AML-193 (cell line): ENCODE measurements around the gene IGF1R.

Experiments
- DNase-seq, 2 experiments: peaks; one replicate each; lab custom pipeline; 2025; lab: John Stamatoyannopoulos, UW

IGF1R gene

GRCh38 chr15:98826658-98827057, 178.3 kb downstream of the IGF1R start:
- DNase-seq: no peak

- peak in 1 of 2 experiments; percentile 27 for DNase-seq
Observed at GRCh38 chr15:98827217-98827616, 178.9 kb downstream of the IGF1R start.

- no peak for DNase-seq
Observed at GRCh38 chr15:98830034-98830634, 181.8 kb downstream of the IGF1R start.

GRCh38 chr15:98834976-98835375, 186.6 kb downstream of the IGF1R start:
- no peak for DNase-seq

GRCh38 chr15:98835876-98836275, 187.5 kb downstream of the IGF1R start:
- DNase-seq: peak in 1 of 2 experiments; percentile 17

GRCh38 chr15:98838387-98839259, 190.3 kb downstream of the IGF1R start:
- no peak for DNase-seq

DNA sequence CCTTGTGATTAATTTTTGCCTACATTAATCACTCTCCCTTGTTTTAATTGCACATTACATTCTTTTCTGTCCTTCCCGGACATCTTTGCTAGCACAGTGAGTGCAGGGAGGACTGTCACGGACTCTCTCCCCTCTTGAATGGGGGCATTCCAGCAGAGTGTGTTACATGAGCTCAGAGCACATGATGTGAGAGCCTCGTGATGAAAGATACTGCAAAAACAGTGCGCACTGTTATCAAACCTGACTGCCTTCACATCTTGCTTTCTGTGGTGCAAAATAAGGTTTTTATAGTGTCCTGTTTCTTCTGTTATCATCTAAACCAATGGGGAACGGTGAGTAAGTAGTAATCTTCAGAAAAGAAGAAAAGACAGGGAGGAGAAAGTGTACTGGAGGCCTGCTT, 191.7 kb downstream of the IGF1R start:
- DNase-seq: no peak

- no peak for DNase-seq
Observed at GRCh38 chr15:98841419-98841970, 193.2 kb downstream of the IGF1R start.

DNA sequence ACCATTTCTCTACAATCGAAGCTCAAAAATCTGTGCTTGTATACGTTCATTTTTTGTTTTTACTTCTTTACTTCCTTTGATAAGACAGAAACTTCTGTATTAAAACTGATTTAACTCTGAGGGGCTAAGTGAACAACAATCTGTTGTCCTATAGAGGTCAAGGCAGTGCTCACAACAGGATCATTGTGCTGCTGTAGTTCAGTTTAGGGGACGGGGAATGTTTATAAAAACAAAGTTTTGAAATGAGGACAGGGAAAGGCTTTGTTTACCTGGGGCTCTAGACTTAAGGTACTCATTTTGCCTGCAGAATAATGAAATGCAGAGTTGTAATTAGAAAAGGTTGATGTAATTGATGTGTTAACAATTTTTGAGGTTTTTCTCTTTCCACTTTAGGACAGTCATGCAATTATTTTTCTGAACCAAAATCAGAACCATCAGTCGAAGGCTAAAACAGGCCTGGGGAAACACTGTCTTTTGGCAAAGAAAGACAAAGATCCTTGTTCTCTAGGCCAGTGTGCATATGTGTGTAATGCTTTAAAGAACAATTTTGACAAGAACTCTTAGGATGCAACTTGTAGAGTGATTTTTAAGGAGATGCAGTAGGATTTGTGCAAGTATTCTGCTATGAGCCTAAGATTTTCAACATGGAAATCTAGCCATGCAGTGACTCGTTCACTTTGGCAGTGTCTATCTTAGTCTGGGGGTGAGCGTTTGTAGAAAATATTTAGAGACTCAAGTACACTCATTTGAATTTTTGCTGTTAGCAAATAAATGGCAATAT, 194.0 kb downstream of the IGF1R start:
- no peak for DNase-seq

- peak; percentile 62 to 64 for DNase-seq
Observed at GRCh38 chr15:98842973-98843285, 194.6 kb downstream of the IGF1R start.

- DNase-seq: no peak
Observed at GRCh38 chr15:98843844-98844243, 195.5 kb downstream of the IGF1R start.

DNA sequence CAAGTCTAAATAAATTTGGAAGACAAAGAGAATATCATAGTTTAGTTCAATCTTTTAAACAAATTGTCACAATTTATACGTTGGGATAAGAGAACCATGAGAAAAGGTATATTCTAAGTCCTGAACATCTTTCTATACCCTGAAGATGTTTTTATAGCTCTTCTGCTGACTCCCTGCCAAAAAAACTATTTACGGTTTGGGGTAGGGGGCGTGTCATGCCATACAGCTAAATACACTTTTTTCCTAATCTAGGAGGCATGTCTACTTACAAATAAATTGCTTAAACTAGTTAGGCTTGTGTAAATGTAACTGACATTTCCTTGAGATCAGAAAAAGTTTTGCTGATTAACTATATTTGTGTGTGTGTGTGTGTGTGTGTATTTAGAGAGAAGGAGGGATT, 195.9 kb downstream of the IGF1R start:
- DNase-seq: no peak

DNA sequence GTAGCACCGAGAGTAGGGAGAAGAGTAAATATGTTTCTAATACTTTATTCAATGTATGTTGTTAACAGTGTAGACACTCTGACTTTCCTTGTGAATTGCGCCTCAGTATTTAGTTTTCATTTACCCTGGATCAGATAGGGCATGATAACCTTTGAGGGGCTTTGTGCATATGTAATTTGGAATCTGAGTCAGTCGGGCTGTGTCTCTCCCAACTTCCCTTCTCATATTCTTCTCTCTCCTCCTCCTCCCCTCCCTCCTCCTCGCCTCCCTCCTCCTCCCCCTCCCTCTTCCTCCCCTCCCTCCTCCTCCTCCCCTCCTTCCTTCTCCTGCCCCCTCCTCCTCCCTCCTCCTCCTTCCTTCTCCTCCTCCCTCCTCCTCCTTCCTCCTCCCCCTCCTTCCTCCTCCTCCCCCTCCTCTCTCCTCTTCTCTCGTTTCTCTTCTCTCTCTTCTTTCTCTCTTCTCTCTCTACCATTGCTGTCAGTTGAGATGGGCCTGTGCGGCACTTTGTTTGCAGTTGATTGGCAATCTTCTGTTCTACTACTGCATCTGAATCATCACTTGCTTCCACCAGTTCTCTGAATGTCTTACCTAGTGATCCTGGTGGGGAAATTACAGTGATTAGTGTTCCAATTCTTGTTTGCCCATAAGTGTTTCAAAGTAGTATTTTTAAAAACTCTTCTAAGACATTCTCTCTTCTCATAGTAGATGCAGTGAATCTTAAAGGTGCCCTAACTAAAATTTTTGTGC, 197.0 kb downstream of the IGF1R start:
- DNase-seq: peak; percentile 15 to 31

- DNase-seq: peak; percentile 83 to 84
Observed at GRCh38 chr15:98850961-98851572, 202.7 kb downstream of the IGF1R start.

GRCh38 chr15:98853161-98853560, 204.8 kb downstream of the IGF1R start:
- DNase-seq: peak; percentile 83 to 86

- no peak for DNase-seq
Observed at GRCh38 chr15:98853617-98854420, 205.5 kb downstream of the IGF1R start.

DNA sequence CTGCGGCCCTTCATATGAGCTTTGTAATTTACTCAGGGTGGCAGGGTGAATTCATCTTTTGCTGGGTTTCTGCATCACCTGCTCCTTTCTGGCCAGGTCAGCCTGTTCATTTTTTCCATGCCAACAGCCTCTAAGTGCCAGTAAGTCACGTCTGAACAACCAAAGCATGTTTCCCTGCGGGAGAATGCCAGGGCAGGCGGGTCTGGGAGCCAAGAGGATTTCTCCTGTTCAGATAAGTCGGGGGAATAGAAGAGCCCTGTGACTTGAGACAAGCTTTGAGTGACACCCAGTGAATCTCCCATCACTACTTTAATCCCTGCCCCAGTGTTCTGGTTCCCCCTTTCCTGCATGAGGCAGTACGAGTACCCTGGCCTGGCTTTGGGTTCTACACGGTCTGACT, 206.2 kb downstream of the IGF1R start:
- no peak for DNase-seq

DNA sequence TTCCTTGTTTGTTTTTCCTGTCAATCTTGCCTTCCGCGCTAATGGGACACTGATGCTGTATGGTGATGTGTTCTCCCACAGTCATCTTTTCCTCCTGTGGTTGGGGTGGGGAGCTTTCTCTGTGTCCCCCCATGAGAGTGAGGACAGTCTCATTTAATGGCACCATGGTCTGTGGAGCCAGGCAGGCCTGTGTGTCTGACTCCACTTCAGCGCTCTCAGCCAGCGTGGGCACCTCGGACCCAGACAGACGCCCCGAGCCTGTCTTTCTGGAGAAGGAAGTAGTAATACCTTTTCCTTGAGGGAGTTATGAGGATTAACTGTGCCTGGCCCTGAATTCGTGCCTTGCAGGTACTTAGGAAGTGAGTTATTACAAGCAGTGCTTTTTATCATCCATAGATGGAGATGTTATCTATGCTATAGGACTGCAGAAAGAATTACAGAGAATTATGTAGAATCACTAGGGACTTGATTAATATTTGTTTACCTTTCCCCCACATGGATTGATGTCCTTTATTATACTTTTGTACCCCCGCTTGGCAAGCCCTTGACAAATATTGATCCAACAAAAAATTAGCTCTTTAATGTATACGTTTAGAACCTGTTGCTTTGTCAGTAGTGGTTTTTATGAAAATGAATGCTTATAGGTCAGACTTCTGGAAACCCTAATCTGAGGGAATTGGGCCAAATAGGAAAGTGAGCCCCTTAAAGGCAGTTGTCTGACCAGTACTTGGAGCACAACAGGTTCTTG, 206.9 kb downstream of the IGF1R start:
- no peak for DNase-seq

- no peak for DNase-seq
Observed at GRCh38 chr15:98855815-98856531, 207.6 kb downstream of the IGF1R start.
